Measurements from ENCODE around the gene TEX13B. TPM values are rescaled to one million over a fixed set of nuclear protein-coding genes. Genes with fewer than 3 reads are reported as not detected.

Gene TEX13B
- under 1 TPM in 3 of 8 experiments, not detected in 5; 0.24 to 0.29 (median 0.25) TPM for total RNA-seq

DNA sequence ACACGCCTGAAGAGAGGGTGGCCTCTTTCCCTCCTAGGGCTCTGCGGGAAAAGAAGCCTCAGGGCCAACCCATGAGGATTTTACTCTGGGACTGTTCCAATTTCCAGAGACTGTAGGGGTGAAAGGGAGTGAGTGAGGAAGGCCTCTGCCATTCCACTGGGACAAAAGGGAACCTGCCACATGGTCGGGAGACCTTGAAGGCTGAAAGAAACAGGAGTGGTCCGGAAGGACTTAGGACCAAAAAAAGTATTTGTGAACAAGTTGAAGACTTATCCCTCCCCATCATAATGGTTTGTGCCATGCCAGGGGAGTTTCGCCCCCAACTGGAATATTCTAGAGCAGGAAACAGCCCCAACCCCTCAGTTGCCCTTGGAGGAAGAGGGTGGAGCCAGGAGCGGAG lies at the start of gene TEX13B:
Gene TEX13B (minus strand): TSS at position 15 of the 400 bp plus-strand sequence. CDS start 243 bp downstream, outside the sequence.
- 18 to 100% (median 48%) methylated on average over 1 to 4 of the region's 6 CpGs; no CpG with 5 or more reads in 7 of the 10 experiments for WGBS, 10 experiments
- Histone ChIP-seq H3K4me1 (replicated peaks in 1 of 2) (no peaks in the 10 kb centered on the region), H3K27ac (no peak within 1 kb of the TSS), H3K4me3 (no peak within 1 kb of the TSS)
- no peak for ATAC-seq (replicated peaks in 6 of 8)
- in situ Hi-C loops (cut with MboI; ENCODE audit: low pct_unique_long_range_greater_than_20kb in 2 of 9, low sequenced_read_pairs in 9 of 9, unreplicated experiment in 9 of 9) = no loop called here

DNA sequence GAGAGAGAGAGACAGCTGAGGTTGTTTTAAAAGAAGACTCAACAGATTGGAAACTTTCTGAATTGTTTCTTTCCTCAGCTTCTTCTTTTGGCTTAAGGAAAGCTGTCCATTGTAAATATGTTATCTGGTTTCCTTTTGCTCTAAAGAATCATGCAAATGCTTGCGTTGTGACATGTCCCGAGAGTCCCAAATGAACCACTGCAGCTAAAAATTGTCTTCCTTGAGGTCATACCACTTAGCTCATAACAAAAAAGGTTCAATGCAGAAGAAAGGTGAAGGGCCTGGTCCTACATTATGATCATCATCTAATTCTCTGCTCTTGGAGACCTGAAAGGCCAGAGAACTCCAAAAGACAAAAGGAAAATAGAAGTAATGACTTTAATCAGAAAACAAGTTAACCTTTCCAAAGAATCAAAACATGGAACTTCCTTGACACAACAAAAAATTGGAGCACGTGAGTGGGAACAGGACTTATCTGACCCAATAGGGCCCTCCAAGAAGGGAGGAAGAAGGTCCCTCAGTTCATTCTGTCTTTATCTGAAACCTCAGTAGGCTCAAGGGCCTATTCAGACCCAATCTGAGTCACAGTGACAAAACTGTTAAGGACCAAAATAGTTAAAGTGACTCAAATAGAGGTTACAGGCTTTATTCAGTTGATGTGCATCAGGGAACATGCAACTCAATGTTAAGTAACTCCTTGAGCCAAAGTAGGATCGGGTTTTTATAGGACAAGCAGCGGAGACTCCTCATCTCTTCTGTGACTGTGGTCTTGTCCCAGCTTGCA lies 48.0 kb upstream of the TEX13B start:
- in situ Hi-C loops (cut with MboI; ENCODE audit: low pct_unique_long_range_greater_than_20kb in 2 of 9, low sequenced_read_pairs in 9 of 9, unreplicated experiment in 9 of 9) = no loop called here
- WGBS, 10 experiments = 31 to 100% (median 92%) methylated on average over 1 to 5 of the region's 5 CpGs; no CpG with 5 or more reads in 2 of the 10 experiments
- ATAC-seq (replicated peaks in 6 of 8) = no peak
- H3K4me3 ChIP-seq = no peak overlapping the region
- H3K27ac ChIP-seq = no peak overlapping the region
- H3K4me1 ChIP-seq (replicated peaks in 1 of 2) = no peaks in the 10 kb centered on the region

GRCh38 chrX:108028854-108029253 lies 46.7 kb upstream of the TEX13B start:
- H3K4me3 ChIP-seq = no peak overlapping the region
- ATAC-seq (replicated peaks in 6 of 8) = no peak
- in situ Hi-C loops (cut with MboI; ENCODE audit: low pct_unique_long_range_greater_than_20kb in 2 of 9, low sequenced_read_pairs in 9 of 9, unreplicated experiment in 9 of 9) = no loop called here
- no peak overlapping the region for H3K27ac ChIP-seq
- 50 to 86% (median 63%) methylated on average over 1 of the region's 1 CpG; no CpG with 5 or more reads in 7 of the 10 experiments for WGBS, 10 experiments
- no peaks in the 10 kb centered on the region for H3K4me1 ChIP-seq (replicated peaks in 1 of 2)

GRCh38 chrX:108025954-108026600 lies 43.9 kb upstream of the TEX13B start:
- Histone ChIP-seq H3K4me3 (no peak overlapping the region), H3K4me1 (replicated peaks in 1 of 2) (no peaks in the 10 kb centered on the region), H3K27ac (no peak overlapping the region)
- in situ Hi-C loops (cut with MboI; ENCODE audit: low pct_unique_long_range_greater_than_20kb in 2 of 9, low sequenced_read_pairs in 9 of 9, unreplicated experiment in 9 of 9) = no loop called here
- 83% methylated on average over 1 of the region's 2 CpGs; no CpG with 5 or more reads in 9 of the 10 experiments for WGBS, 10 experiments
- ATAC-seq (replicated peaks in 6 of 8) = peak in 3 of 8 experiments; percentile 54 to 73 (median 65)

DNA sequence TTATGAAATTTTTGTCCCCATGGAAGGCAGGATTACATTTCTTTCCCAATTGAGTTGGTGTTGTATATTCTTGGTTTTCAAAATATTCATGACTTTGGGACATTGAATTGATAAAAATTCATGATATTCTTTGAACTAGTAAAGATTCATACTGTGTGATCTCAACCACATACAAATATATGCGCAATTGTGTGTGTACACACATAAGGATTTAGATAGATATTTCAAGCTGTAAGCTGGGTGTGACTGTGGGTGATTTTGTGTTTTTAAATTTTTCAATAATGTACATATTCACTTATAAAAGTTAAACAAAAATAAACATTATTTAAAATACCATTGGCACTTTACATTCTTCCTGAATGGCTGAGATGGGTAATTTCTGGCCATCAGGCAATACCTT lies 43.2 kb upstream of the TEX13B start:
- WGBS, 10 experiments = 73% methylated on average over 1 of the region's 1 CpG; no CpG with 5 or more reads in 9 of the 10 experiments
- H3K27ac ChIP-seq = no peak overlapping the region
- no peaks in the 10 kb centered on the region for H3K4me1 ChIP-seq (replicated peaks in 1 of 2)
- ATAC-seq (replicated peaks in 6 of 8) = peak in 3 of 8 experiments; percentile 45 to 78 (median 59)
- H3K4me3 ChIP-seq = no peak overlapping the region
- in situ Hi-C loops (cut with MboI; ENCODE audit: low pct_unique_long_range_greater_than_20kb in 2 of 9, low sequenced_read_pairs in 9 of 9, unreplicated experiment in 9 of 9) = no loop called here

DNA sequence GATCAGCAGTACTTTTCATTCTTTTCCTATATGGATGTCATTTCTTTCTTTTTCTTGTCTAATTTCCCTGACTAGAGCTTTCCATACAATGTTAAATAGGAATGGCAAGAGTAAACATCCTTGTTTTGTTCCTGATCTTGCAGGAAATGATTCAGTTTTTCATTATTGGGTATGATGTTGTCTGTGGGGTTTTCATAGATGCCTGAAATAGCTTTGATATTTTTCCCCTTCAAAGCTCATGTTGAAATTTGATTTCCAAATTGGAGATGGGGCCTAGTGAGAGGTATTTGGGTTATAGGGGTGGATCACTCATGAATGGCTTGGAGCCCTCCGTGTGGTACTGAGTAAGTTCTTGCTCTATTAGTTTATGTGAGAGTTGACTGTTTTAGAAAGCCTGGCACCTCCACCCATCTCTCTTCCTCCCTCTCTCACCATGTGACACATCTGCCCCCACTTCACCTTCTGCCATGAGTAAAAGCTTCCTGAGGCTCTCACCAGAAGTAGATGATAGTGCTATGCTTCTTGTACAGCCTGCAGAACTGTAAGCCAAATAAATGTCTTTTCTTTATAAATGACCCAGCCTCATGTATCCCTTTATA lies 40.4 kb upstream of the TEX13B start:
- ATAC-seq (replicated peaks in 6 of 8) = no peak

DNA sequence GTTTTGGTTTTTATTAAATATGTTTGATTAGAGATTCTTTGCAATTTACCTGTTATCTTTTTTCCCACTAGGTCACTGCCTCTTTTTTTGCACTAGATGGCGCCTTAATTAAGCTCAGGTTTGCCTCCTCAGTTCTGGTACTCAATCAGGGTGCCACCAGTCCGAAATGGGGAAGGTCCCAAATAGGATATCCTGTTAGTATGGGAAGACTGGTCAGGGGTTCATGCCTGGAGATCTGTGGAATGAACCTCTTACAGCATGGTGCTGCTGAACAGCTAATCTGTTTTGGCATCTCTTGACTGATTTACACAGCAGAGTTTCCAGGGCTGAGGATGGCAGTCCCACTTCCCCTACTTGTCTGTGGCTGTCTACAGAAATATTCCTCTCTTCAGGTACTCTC lies 38.5 kb upstream of the TEX13B start:
- 0 to 12% methylated on average over 1 to 2 of the region's 2 CpGs; no CpG with 5 or more reads in 8 of the 10 experiments for WGBS, 10 experiments
- ATAC-seq (replicated peaks in 6 of 8) = no peak
- in situ Hi-C loops (cut with MboI; ENCODE audit: low pct_unique_long_range_greater_than_20kb in 2 of 9, low sequenced_read_pairs in 9 of 9, unreplicated experiment in 9 of 9) = no loop called here

More for the DNA sequence above, 40.4 kb upstream of the TEX13B start:
- in situ Hi-C loops (cut with MboI; ENCODE audit: low pct_unique_long_range_greater_than_20kb in 2 of 9, low sequenced_read_pairs in 9 of 9, unreplicated experiment in 9 of 9) = no loop called here
- no peak overlapping the region for H3K27ac ChIP-seq
- H3K4me1 ChIP-seq (replicated peaks in 1 of 2) = no peaks in the 10 kb centered on the region
- H3K4me3 ChIP-seq = no peak overlapping the region
- WGBS, 10 experiments = 42 to 43% methylated on average over 1 of the region's 1 CpG; no CpG with 5 or more reads in 8 of the 10 experiments

GRCh38 chrX:108019382-108019875 lies 37.3 kb upstream of the TEX13B start:
- no peaks in the 10 kb centered on the region for H3K4me1 ChIP-seq (replicated peaks in 1 of 2)
- ATAC-seq (replicated peaks in 6 of 8) = no peak
- H3K27ac ChIP-seq = no peak overlapping the region
- no peak overlapping the region for H3K4me3 ChIP-seq
- in situ Hi-C loops (cut with MboI; ENCODE audit: low pct_unique_long_range_greater_than_20kb in 2 of 9, low sequenced_read_pairs in 9 of 9, unreplicated experiment in 9 of 9) = no loop called here
- WGBS, 10 experiments = 17 to 70% methylated on average over 1 to 2 of the region's 3 CpGs; no CpG with 5 or more reads in 8 of the 10 experiments

More for the DNA sequence above, 38.5 kb upstream of the TEX13B start:
- no peak overlapping the region for H3K27ac ChIP-seq
- no peak overlapping the region for H3K4me3 ChIP-seq
- no peaks in the 10 kb centered on the region for H3K4me1 ChIP-seq (replicated peaks in 1 of 2)

- no peaks in the 10 kb centered on the region for H3K4me1 ChIP-seq (replicated peaks in 1 of 2)
- WGBS, 10 experiments = 20 to 100% (median 65%) methylated on average over 1 to 2 of the region's 4 CpGs; no CpG with 5 or more reads in 6 of the 10 experiments
- H3K27ac ChIP-seq = no peak overlapping the region
- no peak overlapping the region for H3K4me3 ChIP-seq
- in situ Hi-C loops (cut with MboI; ENCODE audit: low pct_unique_long_range_greater_than_20kb in 2 of 9, low sequenced_read_pairs in 9 of 9, unreplicated experiment in 9 of 9) = no loop called here
- no peak for ATAC-seq (replicated peaks in 6 of 8)
Measured at GRCh38 chrX:108018656-108019381, 36.6 kb upstream of the TEX13B start.

DNA sequence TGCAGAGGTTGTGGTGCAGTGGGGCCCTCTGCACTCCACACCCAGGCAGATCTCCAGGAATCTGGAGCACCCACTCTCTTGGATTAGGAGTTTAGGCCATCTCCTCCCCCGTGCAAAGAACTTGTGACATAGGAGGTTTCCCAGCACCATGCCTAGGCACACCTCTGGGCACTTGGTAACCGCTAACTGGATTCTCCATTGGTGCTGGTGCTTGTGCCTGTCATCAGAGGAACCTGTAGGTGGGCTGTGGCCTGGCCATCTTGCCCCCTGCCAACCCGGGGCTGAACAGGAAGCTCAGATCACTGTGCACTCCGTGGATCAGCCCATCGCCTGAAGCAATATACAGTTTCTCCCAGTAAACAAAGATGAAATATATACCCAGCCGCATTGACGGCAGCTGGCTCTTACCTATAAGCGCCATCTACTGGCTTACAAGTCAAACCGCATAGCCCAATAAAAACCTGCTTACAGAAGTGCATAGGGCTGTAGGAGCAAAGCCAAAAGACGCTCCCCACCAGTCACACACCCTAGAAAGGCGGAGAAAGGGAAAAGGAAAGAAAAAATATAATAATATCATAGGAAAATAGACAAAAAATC lies 19.1 kb upstream of the TEX13B start:
- WGBS, 10 experiments = 0 to 63% (median 32%) methylated on average over 2 to 5 of the region's 11 CpGs; no CpG with 5 or more reads in 4 of the 10 experiments
- ATAC-seq (replicated peaks in 6 of 8) = peak in 3 of 8 experiments; percentile 95 to 100 (median 98)
- H3K4me3 ChIP-seq = no peak overlapping the region
- in situ Hi-C loops (cut with MboI; ENCODE audit: low pct_unique_long_range_greater_than_20kb in 2 of 9, low sequenced_read_pairs in 9 of 9, unreplicated experiment in 9 of 9) = no loop called here
- no peak overlapping the region for H3K27ac ChIP-seq
- H3K4me1 ChIP-seq (replicated peaks in 1 of 2) = no peaks in the 10 kb centered on the region

- ATAC-seq (replicated peaks in 6 of 8) = peak in 1 of 8 experiments; percentile 13
- in situ Hi-C loops (cut with MboI; ENCODE audit: low pct_unique_long_range_greater_than_20kb in 2 of 9, low sequenced_read_pairs in 9 of 9, unreplicated experiment in 9 of 9) = no loop called here
- Histone ChIP-seq H3K4me1 (replicated peaks in 1 of 2) (no peaks in the 10 kb centered on the region), H3K4me3 (no peak overlapping the region), H3K27ac (no peak overlapping the region)
- 40% methylated on average over 1 of the region's 2 CpGs; no CpG with 5 or more reads in 9 of the 10 experiments for WGBS, 10 experiments
Measured at GRCh38 chrX:108000751-108001150, 18.6 kb upstream of the TEX13B start.

DNA sequence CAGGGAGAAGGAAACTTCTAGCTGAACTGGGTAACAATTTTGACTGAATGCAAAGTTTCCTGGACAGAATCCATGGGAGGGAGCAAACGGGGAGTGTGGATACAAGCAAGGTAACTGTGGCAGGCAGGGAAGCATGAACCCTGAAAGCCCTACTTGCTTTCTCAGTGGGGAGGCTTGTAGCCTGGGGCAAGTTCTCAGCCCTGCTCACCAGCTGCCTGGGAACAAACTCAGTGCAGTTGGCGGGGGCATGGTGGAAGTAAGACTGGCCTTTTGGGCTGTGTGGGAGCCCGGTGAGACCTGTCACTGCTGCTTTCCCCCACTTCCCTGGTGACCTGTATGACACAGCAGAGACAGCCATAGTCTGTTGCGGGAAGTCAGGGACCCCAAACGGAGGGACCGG lies 14.0 kb upstream of the TEX13B start:
- in situ Hi-C loops (cut with MboI; ENCODE audit: low pct_unique_long_range_greater_than_20kb in 2 of 9, low sequenced_read_pairs in 9 of 9, unreplicated experiment in 9 of 9) = no loop called here
- ATAC-seq (replicated peaks in 6 of 8) = no peak
- Histone ChIP-seq H3K4me3 (no peak overlapping the region), H3K27ac (no peak overlapping the region), H3K4me1 (replicated peaks in 1 of 2) (no peaks in the 10 kb centered on the region)
- 0 to 8% methylated on average over 1 to 2 of the region's 6 CpGs; no CpG with 5 or more reads in 8 of the 10 experiments for WGBS, 10 experiments
